Ureter (tissue), 1 donor: ENCODE results near the gene MGLL. TPM values are rescaled to one million over a fixed set of nuclear protein-coding genes. Genes with fewer than 3 reads are reported as not detected.

ENCODE experiments used
- DNase-seq: peaks from one replicate; pipeline ENCODE4 v3.0.0-alpha.2; 2020; ENCODE audit warnings: low spot score
- total RNA-seq: library from RNA; stranded (reverse); gene quantifications from one replicate; pipeline ENCODE4 v1.2.4, GENCODE V29; 2023
- donor health status: DM: yes; HTN: yes; CAD: no.

MGLL gene
- total RNA-seq, 1 donor from 2014 or later: 75.1 TPM

- DNase-seq: peak; percentile 10
Observed at GRCh38 chr3:127814325-127814781, 8.0 kb downstream of the MGLL start.

DNA sequence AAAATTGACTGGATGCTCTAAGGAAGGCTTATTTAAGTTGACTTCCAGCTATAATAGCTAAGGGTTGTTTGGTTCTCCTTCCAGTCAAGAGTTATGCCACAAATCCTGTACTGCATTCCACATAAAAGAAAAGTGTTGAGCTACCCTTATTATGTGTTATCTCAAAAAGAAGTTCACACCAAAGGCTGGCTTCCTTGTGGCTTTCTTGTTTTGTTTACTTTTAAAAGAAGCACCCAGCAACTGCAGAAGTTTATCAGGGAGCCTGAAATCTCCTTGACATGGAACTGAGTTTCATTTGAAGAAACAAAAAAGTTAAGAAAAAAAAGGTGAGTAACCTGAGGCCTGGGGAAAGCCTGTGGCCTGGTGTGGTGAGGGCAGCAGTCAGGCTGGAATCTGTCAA is 10.2 kb downstream of the MGLL start:
- no peak for DNase-seq

GRCh38 chr3:127811717-127812116 is 10.6 kb downstream of the MGLL start:
- DNase-seq: no peak

GRCh38 chr3:127809611-127810010 is 12.7 kb downstream of the MGLL start:
- no peak for DNase-seq

DNA sequence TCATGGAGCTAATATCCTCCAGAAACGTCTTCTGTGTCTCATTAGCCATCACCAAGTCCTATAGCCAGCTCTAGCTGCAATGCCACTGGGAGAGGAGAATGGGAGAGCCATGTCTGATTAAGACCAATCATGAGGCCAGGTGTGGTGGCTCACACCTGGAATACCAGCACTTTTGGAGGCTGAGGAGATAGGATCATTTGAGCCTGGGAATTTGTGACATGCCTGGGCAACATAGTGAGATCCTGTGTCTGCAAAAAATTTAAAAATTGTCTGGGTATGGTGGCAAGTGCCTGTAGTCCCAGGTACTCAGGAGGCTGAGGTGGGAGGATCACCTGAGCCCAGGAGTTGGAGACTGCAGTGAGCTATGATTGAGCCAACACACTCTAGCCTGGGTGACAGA is 13.1 kb downstream of the MGLL start:
- peak; percentile 22 for DNase-seq

DNA sequence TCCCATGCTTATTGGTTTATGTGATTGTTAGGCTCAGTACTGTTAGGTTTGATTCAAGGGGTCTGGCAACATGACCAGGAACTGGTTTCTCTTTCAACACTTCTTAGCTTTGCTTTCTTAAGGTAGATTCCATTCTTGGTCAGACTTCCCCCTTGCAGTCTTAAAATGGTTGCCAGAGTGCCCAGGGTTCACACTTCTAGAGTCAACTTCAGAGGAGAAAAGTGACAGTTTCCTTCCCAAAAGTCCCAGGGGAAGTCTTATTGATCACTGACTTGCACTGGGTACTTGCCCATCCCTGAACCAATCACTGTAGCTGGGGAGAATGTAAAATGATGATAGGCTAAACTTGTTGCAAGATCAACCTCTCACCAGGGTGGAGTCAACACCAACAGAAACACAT is 14.1 kb downstream of the MGLL start:
- DNase-seq: no peak

DNA sequence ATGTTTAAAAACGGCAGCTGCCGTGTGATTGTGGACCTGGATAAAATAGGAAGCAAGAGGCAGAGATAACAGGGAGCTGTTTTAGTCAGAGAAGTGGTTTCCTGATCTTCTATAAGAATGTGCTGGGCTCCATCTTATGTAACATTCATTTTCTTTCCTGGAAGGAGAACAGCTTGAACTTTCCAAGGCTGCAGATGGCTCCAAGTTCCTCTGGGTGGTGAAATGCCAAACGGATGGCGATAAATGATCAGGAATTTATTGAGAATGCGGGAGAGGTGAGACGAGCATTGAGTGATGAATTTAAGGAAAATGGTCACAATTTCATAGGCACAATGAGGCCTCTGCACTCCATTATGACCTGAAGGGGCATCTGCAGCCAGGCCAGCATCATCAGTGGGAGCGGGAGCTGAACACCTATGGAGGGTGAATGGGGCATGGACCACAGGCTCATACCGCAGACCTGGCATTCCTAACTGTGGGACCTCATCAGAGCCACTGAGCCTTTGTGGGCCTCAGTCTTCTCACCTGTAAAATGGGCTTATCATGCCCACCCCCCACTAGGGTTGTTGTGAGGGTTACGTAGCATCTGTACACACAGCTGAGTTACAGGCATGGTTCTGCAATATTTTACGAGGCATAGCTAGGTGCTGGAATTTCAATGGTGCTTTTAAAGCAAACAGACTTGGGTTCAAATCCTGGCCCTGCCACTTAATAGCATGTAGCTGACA is 17.1 kb downstream of the MGLL start:
- no peak for DNase-seq

- no peak for DNase-seq
Observed at GRCh38 chr3:127804141-127804540, 18.2 kb downstream of the MGLL start.

- DNase-seq: no peak
Observed at GRCh38 chr3:127803619-127804018, 18.7 kb downstream of the MGLL start.

DNA sequence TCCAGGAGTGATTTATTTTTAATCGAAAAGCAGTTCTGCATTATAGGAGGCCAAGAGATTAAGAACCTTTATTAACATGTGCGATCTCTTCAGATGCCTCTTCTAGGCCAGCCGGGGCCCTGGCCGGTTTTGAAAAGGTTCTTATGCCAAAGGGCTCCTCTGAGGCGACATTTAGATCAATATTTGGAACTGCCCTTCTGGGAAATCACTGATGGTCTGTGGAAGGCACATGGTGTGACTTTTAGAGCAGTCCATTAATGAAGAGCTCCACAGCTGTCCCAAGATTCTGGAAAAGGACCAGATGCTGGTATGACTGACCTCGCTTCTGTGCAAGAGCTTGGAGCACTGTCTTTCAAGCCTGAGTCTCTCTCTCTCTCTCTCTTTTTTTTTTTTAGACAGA is 19.7 kb downstream of the MGLL start:
- no peak for DNase-seq

DNA sequence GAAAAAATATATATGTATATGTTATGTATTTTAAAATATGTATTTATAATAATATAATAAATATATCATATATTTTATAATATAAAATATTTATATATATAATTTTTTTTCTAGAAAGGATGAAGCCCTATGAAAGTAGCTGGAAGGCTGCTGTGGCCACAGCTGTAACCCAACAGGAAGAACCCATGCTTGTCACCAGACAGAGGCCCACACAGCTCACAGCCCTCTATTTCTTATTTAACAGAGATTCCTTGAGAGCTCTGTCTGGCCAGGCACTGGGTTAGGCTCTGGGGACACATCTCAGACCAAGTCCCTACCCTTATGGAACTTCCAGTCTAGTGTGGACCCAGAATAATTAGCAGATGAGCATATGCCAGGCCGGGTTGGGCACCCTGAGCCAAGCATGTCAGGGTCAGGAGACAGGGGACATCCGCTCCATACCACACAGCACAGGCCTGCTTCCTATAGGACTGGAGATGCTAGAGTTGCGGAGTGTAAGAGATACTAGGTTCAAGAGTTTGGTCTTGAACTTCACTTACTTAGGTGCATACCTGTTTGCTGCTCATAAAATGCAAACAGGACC is 20.5 kb downstream of the MGLL start:
- no peak for DNase-seq

DNA sequence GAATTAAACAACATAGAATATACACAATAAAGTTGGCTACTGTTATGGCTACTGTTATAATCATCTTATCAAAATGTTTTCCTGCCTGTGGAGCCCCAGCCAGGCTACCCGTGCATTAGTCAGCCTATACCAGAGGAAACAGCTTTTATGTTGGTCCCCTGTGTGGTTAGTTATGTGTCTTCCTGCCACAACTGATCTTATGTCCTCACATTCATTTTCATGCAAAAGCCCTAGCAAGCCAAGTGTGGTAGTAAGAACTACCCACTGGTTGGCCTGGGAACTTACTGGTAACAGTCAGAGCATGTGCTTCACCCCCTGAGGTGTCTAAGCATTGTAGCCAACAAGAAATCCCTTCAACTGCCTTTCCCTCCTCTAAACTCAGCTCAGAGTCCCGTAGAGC is 21.8 kb downstream of the MGLL start:
- DNase-seq: no peak

DNA sequence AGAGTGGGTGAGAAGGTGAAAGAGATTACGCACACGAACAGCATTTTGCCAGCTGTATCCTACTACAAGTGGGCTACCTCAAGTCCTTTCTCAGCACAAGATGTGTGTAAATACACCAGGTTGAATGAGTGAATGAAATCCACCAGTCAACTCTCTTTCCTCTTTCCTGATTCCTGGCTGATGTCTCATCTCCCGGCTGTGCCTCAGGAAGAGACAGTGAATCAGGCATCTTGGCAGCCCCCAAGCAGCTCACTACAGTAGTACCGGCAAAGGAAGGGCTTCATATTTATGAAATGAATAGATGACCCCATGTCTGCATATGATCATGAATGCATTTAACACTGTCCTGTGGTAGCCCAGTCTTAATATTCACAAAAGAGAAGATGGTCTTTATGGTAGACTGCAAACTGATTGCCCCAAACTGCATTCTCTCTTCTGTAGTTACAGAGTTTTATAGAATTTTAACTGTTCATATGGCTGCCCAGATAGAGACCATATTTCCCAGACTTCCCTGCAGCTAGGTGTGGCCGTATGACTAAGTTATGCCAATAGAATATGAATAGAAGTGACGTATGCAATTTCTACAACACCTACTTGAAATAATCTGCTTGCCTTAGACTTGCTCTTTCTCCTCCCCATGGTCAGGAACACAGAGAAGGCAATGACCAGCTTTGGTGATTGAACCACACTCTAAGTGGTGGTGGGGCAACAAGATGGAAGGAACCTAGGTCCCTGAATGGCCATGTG is 22.7 kb downstream of the MGLL start:
- DNase-seq: no peak

GRCh38 chr3:127798716-127799115 is 23.6 kb downstream of the MGLL start:
- DNase-seq: no peak

GRCh38 chr3:127796831-127797150 is 25.5 kb downstream of the MGLL start:
- no peak for DNase-seq

DNA sequence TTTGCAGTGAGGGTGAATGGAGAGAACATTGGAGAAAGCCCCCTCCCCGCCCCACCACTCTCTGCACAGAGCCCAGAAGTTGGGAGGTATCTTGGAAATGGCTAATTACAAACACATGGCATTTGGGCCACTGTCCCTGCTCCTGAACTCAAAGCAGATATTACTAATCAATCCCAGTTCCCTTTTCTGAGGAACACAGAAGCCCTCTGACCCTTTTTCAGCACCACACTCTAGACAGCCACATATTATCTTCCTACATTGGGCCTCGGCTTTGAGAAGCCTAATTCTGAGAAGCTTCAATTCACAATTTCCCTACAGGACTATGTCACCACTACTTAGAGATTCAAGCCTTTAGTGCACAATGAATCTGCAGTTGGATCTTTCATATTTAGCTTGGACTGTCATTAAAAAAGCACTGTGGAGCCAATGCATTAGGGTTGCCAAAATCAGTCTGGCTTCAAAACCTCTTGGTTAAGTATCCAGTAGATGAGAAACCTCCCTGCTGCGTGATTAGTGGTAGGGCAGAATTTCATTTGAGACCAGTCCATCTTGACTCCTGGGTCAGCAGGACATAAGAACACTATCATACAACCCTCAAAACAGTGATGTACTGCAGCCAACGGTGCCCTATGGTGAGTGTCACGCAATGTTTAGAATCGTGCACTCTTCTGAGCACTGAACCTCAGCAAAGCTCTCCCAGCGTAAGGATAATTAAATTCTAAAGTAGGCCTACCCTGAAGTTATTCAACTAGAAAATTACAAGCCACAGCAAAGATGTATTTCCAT is 26.1 kb downstream of the MGLL start:
- no peak for DNase-seq

DNA sequence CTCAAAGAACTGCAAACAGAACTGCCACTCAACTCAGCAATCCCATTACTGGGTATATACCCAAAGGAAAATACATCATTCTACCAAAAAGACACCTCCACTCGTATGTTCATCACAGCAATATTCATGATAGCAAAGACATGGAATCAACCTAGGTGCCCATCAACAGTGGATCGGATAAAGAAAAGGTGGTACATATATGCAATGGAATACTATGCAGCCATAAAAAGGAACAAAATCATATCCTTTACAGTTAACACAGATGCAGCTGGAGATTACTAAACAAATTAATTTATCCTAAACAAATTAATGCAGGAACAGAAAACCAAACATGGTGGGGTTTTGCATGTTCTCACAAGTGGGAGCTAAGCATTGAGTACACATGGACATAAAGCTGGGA is 27.3 kb downstream of the MGLL start:
- DNase-seq: no peak

DNA sequence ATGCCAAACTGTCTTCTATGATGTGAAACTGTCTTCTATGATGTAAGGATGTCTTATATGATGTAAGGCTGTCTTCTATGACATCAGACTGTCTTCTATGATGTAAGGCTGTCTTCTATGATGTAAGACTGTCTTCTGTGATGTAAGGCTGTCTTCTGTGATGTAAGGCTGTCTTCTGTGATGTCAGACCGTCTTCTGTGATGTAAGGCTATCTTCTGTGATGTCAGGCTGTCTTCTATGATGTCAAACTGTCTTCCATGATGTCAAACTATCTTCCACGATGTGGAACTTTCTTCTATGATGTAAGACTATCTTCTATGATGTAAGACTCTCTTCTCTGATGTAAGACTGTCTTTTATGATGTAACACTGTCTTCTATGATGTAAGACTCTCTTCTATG is 27.9 kb downstream of the MGLL start:
- DNase-seq: no peak

DNA sequence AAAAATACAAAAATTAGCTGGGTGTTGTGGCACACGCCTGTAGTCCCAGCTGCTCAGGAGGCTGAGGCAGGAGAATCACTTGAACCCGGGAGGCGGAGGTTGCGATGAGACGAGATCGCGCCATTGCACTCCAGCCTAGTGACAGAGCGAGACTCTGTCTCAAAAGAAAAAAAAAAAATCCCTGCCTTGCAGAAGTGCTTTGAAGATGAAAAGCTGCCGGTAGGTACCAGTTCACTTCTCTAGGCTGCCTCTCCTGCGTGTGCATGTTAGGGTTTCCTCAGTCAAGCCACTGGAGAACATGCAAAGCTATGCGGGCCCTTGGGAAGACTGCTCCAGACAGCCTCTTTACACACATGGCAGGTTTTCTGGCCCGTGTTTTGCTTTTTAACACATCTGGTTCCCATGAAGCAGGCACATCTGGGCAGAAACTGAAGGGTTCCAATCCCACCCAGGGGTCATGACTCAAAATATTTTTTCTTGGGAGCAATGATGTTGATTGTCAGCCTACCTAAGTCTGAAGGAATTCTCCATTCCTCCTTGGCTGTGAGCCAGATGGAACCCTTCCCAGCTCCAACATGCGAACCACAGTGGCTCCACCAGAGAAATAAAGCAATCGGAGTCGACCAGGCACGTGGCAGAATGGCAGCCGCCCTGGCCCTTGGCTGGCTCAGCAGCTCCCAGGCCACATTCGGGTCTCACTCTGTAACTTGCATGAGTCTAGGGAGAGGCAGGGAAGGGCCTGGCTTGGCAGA is 29.6 kb downstream of the MGLL start:
- peak; percentile 67 for DNase-seq

DNA sequence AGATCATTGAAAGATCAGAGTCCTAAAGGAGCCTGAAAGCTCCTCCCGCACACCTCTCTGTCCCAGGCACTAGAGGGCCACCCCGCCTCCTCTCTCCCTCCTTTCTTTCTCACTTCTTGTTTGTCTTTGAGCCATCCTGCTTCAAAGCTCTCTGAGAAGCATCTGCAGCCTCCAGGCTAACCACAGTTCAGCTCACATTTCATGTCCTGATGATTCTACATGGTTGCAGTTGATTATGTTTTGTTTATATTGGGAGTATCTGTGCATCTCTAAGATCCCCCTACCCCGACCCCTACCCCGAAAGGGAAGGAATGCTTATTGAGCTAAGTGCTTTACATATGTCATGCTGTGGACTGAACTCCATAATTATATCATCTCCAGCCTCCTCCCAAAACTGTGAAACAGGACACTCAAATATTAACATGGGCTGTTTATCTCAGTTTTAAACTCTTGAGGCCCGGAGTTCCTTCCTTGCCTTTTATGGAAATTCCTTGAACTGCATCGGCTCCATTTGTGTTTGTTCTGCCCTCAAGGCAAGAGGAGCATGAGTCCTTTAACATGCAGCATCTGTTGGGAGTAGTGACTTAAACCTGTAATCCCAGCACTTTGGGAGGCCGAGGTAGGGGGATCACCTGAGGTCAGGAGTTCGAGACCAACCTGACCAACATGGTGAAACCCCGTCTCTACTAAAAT is 30.9 kb downstream of the MGLL start:
- DNase-seq: no peak

DNA sequence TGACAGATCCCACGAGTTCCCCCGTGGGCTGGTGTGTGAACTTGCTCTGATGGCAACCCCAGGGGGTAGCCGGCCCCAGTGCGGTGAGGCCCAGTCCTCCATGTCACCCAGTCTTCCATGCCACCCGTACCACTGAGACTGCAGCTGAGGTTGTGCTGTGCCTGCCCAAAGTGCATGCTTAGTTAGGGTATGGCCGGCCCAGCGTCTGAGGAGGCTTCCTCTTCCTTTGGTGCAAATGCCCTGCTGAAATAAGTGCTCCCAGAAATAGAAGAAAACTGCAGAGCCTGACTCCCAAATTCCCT is 31.5 kb downstream of the MGLL start:
- no peak for DNase-seq
